DND-41 (cell line): ENCODE data around the gene ANKMY1.

Experiments used
- ATAC-seq: fragments of 200-7000 bp; cut with Tn5 transposase; 3 replicates; pipeline ENCODE4 v1.9.1; 2021; ENCODE audit warnings: low read depth; ENCODE audit not compliant: insufficient read depth
- DNase-seq: peaks from one replicate; pipeline ENCODE4 v3.0.0-alpha.2; 2020
- H2AFZ ChIP-seq: 2 replicates; pipeline ENCODE4 v1.6.0; 2012; ENCODE audit warnings: low read depth, low read length
- H3K27ac ChIP-seq: 2 replicates; pipeline ENCODE4 v1.5.1; 2012; ENCODE audit warnings: low read length, inconsistent platforms
- H3K27me3 ChIP-seq: fragments of 200-600 bp; sonication (generic); 2 replicates; pipeline ENCODE4 v1.6.0; 2012; ENCODE audit warnings: low read length, mild to moderate bottlenecking, inconsistent platforms; ENCODE audit not compliant: insufficient read depth, poor library complexity
- H3K36me3 ChIP-seq: 2 replicates; pipeline ENCODE4 v1.5.1; 2012; ENCODE audit warnings: low read length, inconsistent platforms; ENCODE audit not compliant: insufficient read depth
- H3K4me1 ChIP-seq: 2 replicates; pipeline ENCODE4 v1.5.1; 2012; ENCODE audit warnings: mild to moderate bottlenecking, low read length; ENCODE audit not compliant: insufficient read depth
- H3K4me2 ChIP-seq: 2 replicates; pipeline ENCODE4 v1.6.0; 2012; ENCODE audit warnings: mild to moderate bottlenecking, moderate library complexity, low read length, inconsistent platforms; ENCODE audit not compliant: insufficient read depth
- H3K4me3 ChIP-seq, 2 experiments: fragments of 200-600 bp in 1 of 2; shearing (Covaris generic) in 1 of 2; 2 replicates each; pipeline ENCODE4 v1.5.1; 2012 to 2016; ENCODE audit warnings: inconsistent platforms in 2 of 2, low read length in 2 of 2, mild to moderate bottlenecking in 2 of 2, low read depth in 1 of 2, moderate library complexity in 1 of 2
- H3K79me2 ChIP-seq: 2 replicates; pipeline ENCODE4 v1.6.0; 2012; ENCODE audit warnings: low read length, inconsistent platforms; ENCODE audit not compliant: insufficient read depth
- H3K9ac ChIP-seq: 2 replicates; pipeline ENCODE4 v1.6.0; 2012; ENCODE audit warnings: low read depth, mild to moderate bottlenecking, inconsistent platforms, low read length, moderate library complexity
- H3K9me3 ChIP-seq: 2 replicates; pipeline ENCODE4 v1.5.1; 2012; ENCODE audit warnings: low read length, moderate library complexity, mild to moderate bottlenecking, inconsistent platforms; ENCODE audit not compliant: insufficient read depth, severe bottlenecking
- H4K20me1 ChIP-seq: 2 replicates; pipeline ENCODE4 v1.6.0; 2012; ENCODE audit warnings: low read length; ENCODE audit not compliant: insufficient read depth
- CTCF ChIP-seq: IDR thresholded peaks from 2 replicates; pipeline ENCODE4 v1.5.1; 2012; ENCODE audit warnings: borderline replicate concordance, low read length, moderate library complexity, mild to moderate bottlenecking; ENCODE audit not compliant: poor library complexity, severe bottlenecking; ENCODE audit errors: extremely low read depth
- EZH2 ChIP-seq: IDR thresholded peaks from 3 replicates; pipeline ENCODE4 v1.6.1; 2012; ENCODE audit warnings: borderline replicate concordance, low read depth, mild to moderate bottlenecking, moderate library complexity, low read length, inconsistent platforms; ENCODE audit not compliant: severe bottlenecking

Gene ANKMY1

GRCh38 chr2:240597054-240597418 is 39.2 kb upstream of the ANKMY1 start:
- ATAC-seq (no peak), DNase-seq (no peak)
- Histone ChIP-seq H3K9ac (no peak overlapping the region), H3K4me3 (no peak overlapping the region), H3K36me3 (peaks cover 73% of the 10 kb centered on the region), H4K20me1 (peaks cover 66% of the 10 kb centered on the region), H2AFZ (no peak overlapping the region), H3K9me3 (no peaks in the 10 kb centered on the region), H3K4me2 (no peak overlapping the region), H3K27ac (no peak overlapping the region), H3K27me3 (no peaks in the 10 kb centered on the region), H3K4me1 (no peaks in the 10 kb centered on the region), H3K79me2 (peaks cover 25% of the 10 kb centered on the region)
- TF ChIP-seq EZH2 (no peak), CTCF (no peak)

GRCh38 chr2:240596491-240596931 is 38.7 kb upstream of the ANKMY1 start:
- Histone ChIP-seq H3K9me3 (no peaks in the 10 kb centered on the region), H4K20me1 (peaks cover 71% of the 10 kb centered on the region), H3K27me3 (no peaks in the 10 kb centered on the region), H3K27ac (no peak overlapping the region), H3K9ac (no peak overlapping the region), H3K79me2 (peaks cover 30% of the 10 kb centered on the region), H3K4me1 (no peaks in the 10 kb centered on the region), H2AFZ (no peak overlapping the region), H3K4me3 (no peak overlapping the region), H3K36me3 (peaks cover 78% of the 10 kb centered on the region), H3K4me2 (no peak overlapping the region)
- TF ChIP-seq CTCF (no peak), EZH2 (no peak)
- ATAC-seq (no peak), DNase-seq (no peak)

- Histone ChIP-seq H3K27me3 (no peaks in the 10 kb centered on the region), H3K4me2 (no peak overlapping the region), H3K4me1 (no peaks in the 10 kb centered on the region), H3K79me2 (peaks cover 34% of the 10 kb centered on the region), H3K36me3 (peaks cover 83% of the 10 kb centered on the region), H2AFZ (no peak overlapping the region), H3K9ac (no peak overlapping the region), H3K9me3 (no peaks in the 10 kb centered on the region), H3K27ac (no peak overlapping the region), H4K20me1 (peaks cover 75% of the 10 kb centered on the region), H3K4me3 (no peak overlapping the region)
- TF ChIP-seq CTCF (no peak), EZH2 (no peak)
- ATAC-seq (no peak), DNase-seq (no peak)
Observed at GRCh38 chr2:240596080-240596460, 38.3 kb upstream of the ANKMY1 start.
